ENCODE results near the gene MYBBP1A.

- TF ChIP-seq CTCF (IDR thresholded peaks at IDR 0.05; ENCODE audit: low read depth, low read length, missing input control) (no peak), RAD21 (IDR thresholded peaks at IDR 0.05) (no peak), GABPA (IDR thresholded peaks at IDR 0.05 in 1 of 2, conservative IDR thresholded peaks at IDR 0.05 in 1 of 2) (no peak), YY1 (IDR thresholded peaks at IDR 0.05) (no peak), REST (IDR thresholded peaks at IDR 0.05) (no peak), JUND (IDR thresholded peaks at IDR 0.05) (no peak)
These were observed 43.8 kb downstream of the MYBBP1A start for GRCh38 chr17:4511199-4511932.

All from liver (tissue), 3 donors.